NCI-H1092 (cell line): ENCODE measurements around the gene VPS13C.
"Not testable (repeated sequence)": the region's sequence is repeated elsewhere in the genome, so short reads cannot be mapped to it uniquely, and the experiment has no call there.

ENCODE experiments used
- DNase-seq: peaks from one replicate; lab custom pipeline; 2025; lab: John Stamatoyannopoulos, UW

VPS13C gene

GRCh38 chr15:62075595-62076277 lies 15.5 kb upstream of the VPS13C start:
- DNase-seq = peak; percentile 22

DNA sequence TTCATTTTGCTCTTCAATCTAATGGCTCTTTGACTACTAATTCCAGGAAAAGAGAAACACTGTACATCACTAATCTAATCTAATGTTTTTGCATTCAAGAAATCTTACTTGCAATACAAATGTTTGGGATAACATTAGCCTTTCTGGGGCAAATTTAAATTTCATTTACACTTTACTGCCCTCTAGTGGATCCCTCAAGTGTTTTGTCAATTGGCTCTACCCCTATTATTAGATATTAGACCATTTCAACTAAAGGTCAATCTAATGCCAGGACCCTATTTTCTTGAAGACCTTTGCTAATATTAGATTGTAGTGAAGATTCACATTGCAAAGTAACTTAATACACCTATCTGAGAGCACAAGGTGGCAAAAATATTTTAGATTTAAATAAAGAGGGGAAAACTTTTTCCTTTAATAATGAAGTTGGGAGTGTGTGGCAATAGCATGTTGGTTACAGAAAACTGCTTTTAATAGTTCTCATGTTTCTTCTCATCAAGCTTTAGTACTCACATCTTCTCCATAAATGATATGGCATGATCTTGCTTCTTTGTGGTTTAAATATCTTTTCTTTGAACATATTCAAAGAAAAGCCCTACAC lies 11.6 kb upstream of the VPS13C start:
- no peak for DNase-seq

GRCh38 chr15:62069551-62069950 lies 9.3 kb upstream of the VPS13C start:
- no peak for DNase-seq

- DNase-seq = no peak
These were observed 8.5 kb upstream of the VPS13C start for GRCh38 chr15:62068810-62069167.

DNA sequence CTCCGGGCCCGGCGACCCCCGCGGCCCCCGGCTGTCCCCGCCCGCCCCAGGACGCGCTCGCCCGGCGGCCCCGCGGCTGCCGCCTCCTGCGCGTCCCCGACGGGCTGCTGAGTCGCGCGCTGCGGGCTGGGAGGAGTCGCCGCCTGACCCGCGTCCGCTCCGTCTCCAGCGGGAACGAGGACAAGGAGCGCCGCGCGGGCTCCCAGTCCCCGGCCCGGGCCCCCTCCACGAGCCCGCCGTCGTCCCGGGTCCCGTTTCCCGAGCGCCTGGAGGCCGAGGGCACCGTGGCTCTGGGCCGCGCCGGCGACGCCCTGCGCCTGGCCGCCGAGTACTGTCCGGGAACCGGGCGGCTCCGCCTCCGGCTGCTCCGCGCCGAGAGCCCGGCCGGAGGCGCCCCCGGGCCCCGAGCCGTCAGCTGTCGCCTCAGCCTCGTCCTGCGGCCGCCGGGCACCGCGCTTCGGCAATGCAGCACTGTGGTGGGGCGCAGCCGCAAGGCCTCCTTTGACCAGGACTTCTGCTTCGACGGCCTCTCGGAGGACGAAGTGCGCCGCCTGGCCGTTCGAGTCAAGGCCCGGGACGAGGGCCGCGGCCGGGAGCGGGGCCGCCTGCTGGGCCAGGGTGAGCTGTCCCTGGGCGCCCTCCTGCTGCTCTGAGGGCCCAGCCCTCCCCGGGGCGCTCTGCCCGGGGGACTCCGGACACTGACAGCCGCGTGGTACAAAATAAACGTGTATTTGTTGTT lies 8.0 kb upstream of the VPS13C start:
- DNase-seq = no peak

DNA sequence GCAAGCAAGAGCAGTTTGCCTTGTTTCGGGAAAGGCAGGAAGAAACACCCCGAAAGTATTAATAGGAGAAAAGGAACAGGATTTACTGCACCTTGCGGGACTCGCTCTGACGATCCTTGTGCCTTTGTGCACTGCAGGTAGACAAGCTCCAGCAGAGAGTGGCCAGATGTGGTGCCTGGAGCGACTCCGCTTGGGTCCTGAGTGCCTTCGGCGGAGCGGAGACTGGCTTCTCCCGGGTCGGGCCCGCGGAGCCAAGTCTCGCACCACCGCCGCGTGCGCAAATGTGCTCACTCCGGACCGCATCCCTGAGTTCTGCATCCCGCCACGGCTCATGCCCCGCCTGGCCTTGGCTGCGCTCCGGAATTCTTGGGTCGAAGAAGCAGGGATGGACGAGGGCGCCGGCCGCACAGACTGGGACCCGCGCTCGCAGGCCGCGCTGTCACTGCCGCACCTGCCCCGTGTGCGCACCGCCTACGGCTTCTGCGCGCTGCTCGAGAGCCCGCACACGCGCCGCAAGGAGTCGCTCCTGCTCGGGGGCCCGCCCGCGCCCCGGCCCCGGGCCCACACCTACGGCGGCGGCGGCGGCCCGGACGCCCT lies 7.3 kb upstream of the VPS13C start:
- DNase-seq = no peak

- DNase-seq = peak; percentile 41
These were observed 6.6 kb upstream of the VPS13C start, which contains the start of gene C2CD4A for GRCh38 chr15:62066663-62067447. Gene C2CD4A, plus strand, starts transcription at chr15:62066977. Its CDS starts 637 bp downstream, at chr15:62067614.

DNA sequence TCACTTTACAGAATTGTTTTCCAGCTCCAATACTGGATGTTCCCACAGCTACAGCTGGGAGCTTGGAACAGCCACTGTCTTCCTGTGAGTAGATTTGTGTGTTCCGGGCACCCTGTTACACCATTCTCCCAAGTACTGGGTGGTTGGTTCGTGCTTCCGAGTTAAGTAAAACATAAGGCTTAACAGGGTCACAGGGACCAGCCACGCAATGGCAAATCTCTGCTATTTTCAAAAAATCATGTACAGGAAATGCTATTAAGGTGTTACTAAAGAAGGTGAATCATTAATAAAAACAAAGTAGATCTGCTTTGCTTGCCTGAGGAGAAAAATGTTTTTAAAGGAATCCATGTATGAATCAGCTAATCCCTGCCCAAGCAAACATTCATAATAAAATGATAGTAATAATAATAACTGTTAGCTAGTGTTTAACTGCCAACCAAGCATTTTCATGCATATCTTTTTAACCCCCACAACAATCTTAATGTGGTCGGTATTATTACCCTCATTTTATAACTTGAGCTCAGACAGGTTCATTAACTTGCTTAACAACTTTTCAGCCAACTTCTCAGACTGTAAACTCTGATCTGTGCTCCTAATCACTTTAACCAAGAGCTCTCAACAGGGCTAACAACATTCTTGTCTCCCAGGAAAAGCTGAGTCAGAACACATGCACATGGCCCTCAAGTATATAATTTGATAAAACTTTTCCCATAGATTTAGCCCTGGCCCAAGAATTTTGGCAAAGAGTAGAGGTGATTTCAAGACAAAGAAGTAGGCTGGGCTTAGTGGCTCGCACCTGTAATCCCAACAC lies 3.8 kb upstream of the VPS13C start:
- DNase-seq = no peak

DNA sequence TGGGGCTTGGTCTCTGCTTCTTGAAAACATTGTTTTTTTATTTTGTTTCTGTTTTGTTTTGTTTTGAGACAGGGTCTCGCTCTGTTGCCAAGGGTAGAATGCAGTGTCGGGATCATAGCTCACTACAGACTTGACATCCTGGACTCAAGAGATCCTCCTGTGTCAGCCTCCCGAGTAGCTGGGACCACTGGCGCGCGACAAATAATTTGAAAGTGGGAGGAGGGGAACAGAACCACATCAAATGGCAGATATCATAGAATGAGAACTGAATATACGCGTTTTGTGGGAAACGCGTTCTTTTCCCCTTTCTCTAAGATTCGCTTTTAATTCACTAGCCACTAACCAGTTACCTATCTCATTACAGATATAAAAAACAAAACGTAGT lies 641 bp upstream of the VPS13C start:
- DNase-seq = no peak

DNA sequence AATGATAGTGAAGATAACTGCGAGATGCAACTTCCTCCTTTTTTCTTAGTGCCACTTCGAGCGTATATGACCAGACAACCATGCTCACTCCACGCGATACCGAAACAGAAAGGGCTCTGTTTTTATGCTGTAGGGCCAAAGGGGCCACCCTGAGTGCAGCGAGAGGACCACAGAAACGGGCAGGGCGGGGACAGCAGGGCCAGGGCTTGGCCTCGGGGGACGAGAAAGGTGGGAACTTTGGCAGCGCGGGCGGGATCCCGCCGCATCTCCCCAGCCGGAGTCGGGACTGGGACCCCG lies 483 bp downstream of the VPS13C start:
- no peak for DNase-seq

DNA sequence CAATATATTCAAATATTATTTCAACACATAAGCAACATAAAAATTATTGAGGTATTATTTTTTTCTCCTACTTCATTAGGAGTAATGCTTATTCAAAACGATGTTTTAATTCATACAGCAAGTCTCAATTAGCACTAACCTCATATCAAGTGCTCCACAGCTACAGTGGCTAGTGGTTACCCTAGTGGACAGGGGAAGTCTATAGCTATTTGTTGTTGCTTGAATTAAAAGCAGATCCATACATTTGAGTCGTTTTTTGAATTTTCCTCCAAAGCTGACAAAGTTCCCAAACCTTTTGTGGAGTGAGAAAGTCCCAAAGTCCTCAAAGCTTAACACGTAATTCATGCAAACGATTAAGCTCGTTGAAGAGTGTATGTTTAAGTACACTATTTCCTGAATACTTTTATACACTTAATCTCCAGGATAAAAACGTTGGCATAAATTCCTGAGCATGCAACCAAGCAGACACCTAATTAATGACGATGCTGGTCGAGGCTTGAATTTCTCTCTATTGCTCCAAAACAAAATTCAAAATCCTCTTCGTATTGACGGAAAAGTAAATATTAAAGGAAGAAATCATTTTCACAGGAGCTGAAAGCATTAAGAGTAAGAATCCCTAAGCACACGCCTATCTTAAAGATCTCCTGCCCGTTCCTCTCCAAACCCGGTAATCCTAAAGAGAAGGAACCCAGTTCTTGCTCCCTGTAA lies 985 bp downstream of the VPS13C start:
- DNase-seq = no peak

- DNase-seq = no peak
These were observed 1.8 kb downstream of the VPS13C start for GRCh38 chr15:62058327-62059028.

DNA sequence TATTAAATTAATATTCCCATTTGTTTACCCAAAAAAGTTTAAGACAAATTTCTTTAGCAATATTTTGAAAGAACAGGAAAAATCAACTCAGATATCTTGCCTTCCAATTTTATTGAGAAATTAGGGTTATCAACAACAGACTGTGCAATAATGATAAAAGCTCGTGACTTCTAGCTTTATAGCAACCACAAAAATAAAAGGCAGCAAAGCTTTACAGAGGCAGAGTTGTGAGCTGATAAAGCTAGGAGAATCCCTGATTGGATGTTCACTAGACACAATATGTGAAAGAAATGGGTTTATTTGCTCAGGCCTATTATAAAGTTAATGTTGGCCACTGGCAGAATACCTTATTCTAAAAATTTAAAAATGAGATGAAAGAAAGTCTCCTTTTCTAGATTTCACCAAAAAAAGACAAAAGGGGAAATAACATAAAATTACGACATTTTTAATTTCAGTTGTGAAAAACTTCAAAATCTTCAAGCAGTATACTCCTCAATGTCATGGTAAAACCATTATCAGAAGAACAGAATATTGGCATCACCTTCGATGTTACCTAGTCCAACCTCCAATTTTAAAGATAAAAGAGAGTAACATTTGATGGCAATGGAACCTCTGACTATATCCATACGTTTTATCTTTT lies 2.8 kb downstream of the VPS13C start:
- DNase-seq = no peak

DNA sequence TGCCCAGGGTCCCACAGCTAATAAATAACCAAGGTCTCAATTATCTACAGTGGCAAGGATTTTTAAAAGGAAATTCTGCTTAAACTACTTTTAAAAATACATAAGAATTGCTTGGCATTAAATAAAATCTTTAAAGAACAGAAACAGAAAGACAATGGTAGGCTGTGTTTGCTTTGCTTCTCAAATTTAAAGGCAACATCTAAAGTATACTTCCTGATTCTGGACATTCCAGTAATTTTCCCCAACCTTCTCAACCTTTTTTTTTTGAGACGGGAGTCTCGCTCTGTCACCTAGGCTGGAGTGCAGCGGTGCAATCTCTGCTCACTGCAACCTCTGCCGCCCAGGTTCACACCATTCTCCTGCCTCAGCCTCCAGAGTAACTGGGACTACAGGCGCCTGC lies 5.3 kb downstream of the VPS13C start:
- no peak for DNase-seq

DNA sequence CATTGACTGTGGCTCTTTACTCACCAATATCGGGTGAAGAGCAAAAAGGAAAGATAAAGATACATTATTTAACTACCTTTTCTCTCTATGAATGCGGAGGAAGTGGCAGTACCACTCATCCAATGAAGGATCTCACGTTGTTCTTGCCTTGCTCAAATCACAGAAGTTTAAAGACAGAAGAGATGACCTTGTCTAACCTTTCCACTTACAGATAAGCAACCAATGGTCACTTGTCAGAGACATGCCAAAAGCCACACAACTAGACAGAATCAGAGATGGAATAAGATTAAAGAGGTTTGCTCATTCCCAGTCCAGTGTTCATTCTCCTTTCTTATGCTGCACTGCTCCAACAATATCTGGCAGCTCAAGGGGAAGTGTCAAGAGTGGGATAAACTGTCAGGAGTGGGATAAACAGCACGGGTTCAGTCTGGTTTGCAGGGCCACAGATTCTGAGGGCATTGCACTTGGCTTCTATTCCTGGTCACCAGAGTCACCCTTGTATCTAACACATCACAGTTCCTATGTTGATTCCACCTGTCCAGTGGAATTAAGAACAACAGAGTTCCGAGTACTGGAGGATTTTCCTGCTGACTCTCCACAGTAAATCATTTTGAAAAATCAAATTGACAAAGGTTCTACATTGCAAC lies 6.7 kb downstream of the VPS13C start:
- no peak for DNase-seq

DNA sequence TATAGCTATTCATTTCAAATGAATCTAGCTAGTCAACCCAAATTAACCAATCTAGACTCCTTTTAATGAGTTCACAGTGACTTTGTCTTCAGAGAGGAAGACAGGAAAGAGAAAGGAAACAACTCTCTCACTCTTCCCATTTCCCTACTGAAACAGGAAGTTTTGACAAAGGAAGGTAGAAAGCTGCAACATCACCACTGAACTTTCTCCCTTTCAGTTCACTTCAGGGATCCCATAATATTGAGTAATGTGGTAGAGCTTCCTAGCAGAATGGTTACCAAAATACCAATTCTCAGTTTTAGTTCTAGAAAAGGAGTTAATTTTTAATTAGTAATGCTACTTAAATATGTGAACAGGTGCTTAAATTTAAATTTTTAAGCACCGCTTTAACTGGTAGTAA lies 7.5 kb downstream of the VPS13C start:
- no peak for DNase-seq

GRCh38 chr15:62051166-62051565 lies 9.1 kb downstream of the VPS13C start:
- DNase-seq = no peak

DNA sequence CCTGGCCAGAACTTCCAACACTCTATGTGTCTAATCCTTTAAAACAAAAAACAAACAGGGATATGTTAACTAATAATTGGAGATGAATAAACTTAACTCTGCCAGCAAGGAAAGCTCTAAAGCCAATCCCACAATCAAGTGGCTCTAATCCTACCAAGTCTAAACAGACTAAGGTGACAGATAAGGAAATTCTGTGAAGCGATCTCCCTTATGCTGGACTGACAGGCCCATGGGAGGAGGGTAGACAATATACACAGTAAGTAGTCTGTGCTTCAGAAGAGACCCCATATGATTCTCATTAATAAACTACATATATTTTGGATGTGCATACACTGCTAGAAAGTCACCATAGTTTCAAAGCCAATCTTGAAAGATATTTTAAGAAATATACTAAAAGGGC lies 10.1 kb downstream of the VPS13C start:
- DNase-seq = no peak

- DNase-seq = not testable (repeated sequence)
These were observed 12.0 kb downstream of the VPS13C start for GRCh38 chr15:62048254-62048653.
